WTC11 (cell line): ENCODE results near the gene MRPL44. TPM values are rescaled to one million over a fixed set of nuclear protein-coding genes. Genes with fewer than 3 reads are reported as not detected.

Experiments
- ATAC-seq: fragments of 200-7000 bp; cut with Tn5 transposase; 2 replicates; pipeline ENCODE4 v1.10.0; 2021; ENCODE audit warnings: mild to moderate bottlenecking, moderate library complexity
- CTCF ChIA-PET: fragments of 300-600 bp; sonication (Branson Sonifier 250); formaldehyde crosslinking; loops from one replicate; lab custom pipeline; 2021; ENCODE audit warnings: antibody characterized with exemption; lab: Charles Lee
- POLR2A ChIA-PET: fragments of 350-600 bp; sonication (Branson Sonifier 250); formaldehyde crosslinking; loops from one replicate; lab custom pipeline; 2021; ENCODE audit warnings: antibody characterized with exemption; lab: Charles Lee
- DNase-seq: peaks from one replicate; pipeline ENCODE4 v3.0.0; 2021; ENCODE audit warnings: low spot score
- H3K27ac Mint-ChIP-seq: 2 replicates; pipeline ENCODE4 v1.8.0; 2021; ENCODE audit warnings: mixed read lengths
- H3K27me3 Mint-ChIP-seq: 2 replicates; pipeline ENCODE4 v1.8.0; 2021; ENCODE audit warnings: low read depth, mild to moderate bottlenecking, moderate library complexity, mixed read lengths
- H3K36me3 Mint-ChIP-seq: 2 replicates; pipeline ENCODE4 v1.8.0; 2021; ENCODE audit warnings: mixed read lengths
- H3K4me1 Mint-ChIP-seq: 2 replicates; pipeline ENCODE4 v1.8.0; 2022; ENCODE audit warnings: mixed read lengths
- H3K4me3 Mint-ChIP-seq: 2 replicates; pipeline ENCODE4 v1.8.0; 2021; ENCODE audit warnings: mild to moderate bottlenecking, moderate library complexity, mixed read lengths
- H3K9me3 Mint-ChIP-seq: 2 replicates; pipeline ENCODE4 v1.8.0; 2021; ENCODE audit warnings: mixed read lengths
- IRF2 ChIP-seq: sonication (generic); formaldehyde crosslinking; IDR thresholded peaks from 2 replicates; pipeline ENCODE4 v1.8.0; 2022; ENCODE audit warnings: low read depth, missing genetic modification reagents, borderline replicate concordance
- JAZF1 ChIP-seq: fragments of 250-450 bp; sonication (Bioruptor Pico); IDR thresholded peaks from 2 replicates; pipeline ENCODE4 v1.9.0; 2021; ENCODE audit warnings: moderate library complexity, mild to moderate bottlenecking, inconsistent platforms
- NFE2L1 ChIP-seq: sonication (generic); formaldehyde crosslinking; IDR thresholded peaks from 2 replicates; pipeline ENCODE4 v1.8.1; 2023; ENCODE audit warnings: missing genetic modification reagents
- SOX15 ChIP-seq: fragments of 250-450 bp; sonication (Bioruptor Pico); IDR thresholded peaks from 2 replicates; pipeline ENCODE4 v1.9.0; 2021; ENCODE audit warnings: mild to moderate bottlenecking
- TEAD4 ChIP-seq: sonication (generic); formaldehyde crosslinking; IDR thresholded peaks from 2 replicates; pipeline ENCODE4 v1.8.0; 2022; ENCODE audit warnings: mild to moderate bottlenecking, missing genetic modification reagents
- ZNF121 ChIP-seq: sonication (generic); formaldehyde crosslinking; IDR thresholded peaks from 2 replicates; pipeline ENCODE4 v1.8.0; 2023; ENCODE audit warnings: missing genetic modification reagents
- ZNF219 ChIP-seq: sonication (generic); formaldehyde crosslinking; IDR thresholded peaks from 2 replicates; pipeline ENCODE4 v1.8.0; 2023; ENCODE audit warnings: missing genetic modification reagents, mild to moderate bottlenecking, borderline replicate concordance
- ZNF416 ChIP-seq: fragments of 250-450 bp; sonication (Bioruptor Pico); IDR thresholded peaks from 2 replicates; pipeline ENCODE4 v1.9.0; 2021; ENCODE audit warnings: mild to moderate bottlenecking, inconsistent platforms
- total RNA-seq: library from RNA; stranded (reverse); gene quantifications from 3 replicates; pipeline ENCODE4 v1.2.3, GENCODE V29; 2021
- TF ChIP-seq, protein P1 (sequence below): sonication (generic); formaldehyde crosslinking; IDR thresholded peaks from 2 replicates; pipeline ENCODE4 v1.8.1; 2023; ENCODE audit warnings: mild to moderate bottlenecking, missing genetic modification reagents, moderate library complexity
- TF ChIP-seq, protein P2 (sequence below): fragments of 250-450 bp; sonication (Bioruptor Pico); IDR thresholded peaks from 2 replicates; pipeline ENCODE4 v1.9.0; 2021; ENCODE audit warnings: mild to moderate bottlenecking
- TF ChIP-seq, protein P3 (sequence below): sonication (generic); formaldehyde crosslinking; IDR thresholded peaks from 2 replicates; pipeline ENCODE4 v1.8.1; 2022; ENCODE audit warnings: missing genetic modification reagents, borderline replicate concordance
- TF ChIP-seq, protein P4 (sequence below): sonication (generic); formaldehyde crosslinking; IDR thresholded peaks from 2 replicates; pipeline ENCODE4 v1.8.0; 2022; ENCODE audit warnings: mild to moderate bottlenecking, missing genetic modification reagents
- TF ChIP-seq, protein P5 (sequence below): sonication (generic); formaldehyde crosslinking; conservative IDR thresholded peaks from 2 replicates; pipeline ENCODE4 v1.8.1; 2022; ENCODE audit warnings: mild to moderate bottlenecking, missing genetic modification reagents
- TF ChIP-seq, protein P6 (sequence below): sonication (generic); formaldehyde crosslinking; IDR thresholded peaks from 2 replicates; pipeline ENCODE4 v1.8.1; 2022; ENCODE audit warnings: low read depth, missing genetic modification reagents, borderline replicate concordance
- TF ChIP-seq, protein P7 (sequence below): sonication (generic); formaldehyde crosslinking; IDR thresholded peaks from 2 replicates; pipeline ENCODE4 v1.8.0; 2022; ENCODE audit warnings: mild to moderate bottlenecking, missing genetic modification reagents
- TF ChIP-seq, protein P8 (sequence below): sonication (generic); formaldehyde crosslinking; IDR thresholded peaks from 2 replicates; pipeline ENCODE4 v1.8.1; 2023; ENCODE audit warnings: mild to moderate bottlenecking, moderate library complexity, missing genetic modification reagents
- TF ChIP-seq, protein P9 (sequence below): sonication (generic); formaldehyde crosslinking; IDR thresholded peaks from 2 replicates; pipeline ENCODE4 v1.8.1; 2022; ENCODE audit warnings: mild to moderate bottlenecking, missing genetic modification reagents, moderate library complexity, borderline replicate concordance

The MRPL44 gene
- total RNA-seq, 1 experiment from 2014 or later, result 55.3 TPM

DNA sequence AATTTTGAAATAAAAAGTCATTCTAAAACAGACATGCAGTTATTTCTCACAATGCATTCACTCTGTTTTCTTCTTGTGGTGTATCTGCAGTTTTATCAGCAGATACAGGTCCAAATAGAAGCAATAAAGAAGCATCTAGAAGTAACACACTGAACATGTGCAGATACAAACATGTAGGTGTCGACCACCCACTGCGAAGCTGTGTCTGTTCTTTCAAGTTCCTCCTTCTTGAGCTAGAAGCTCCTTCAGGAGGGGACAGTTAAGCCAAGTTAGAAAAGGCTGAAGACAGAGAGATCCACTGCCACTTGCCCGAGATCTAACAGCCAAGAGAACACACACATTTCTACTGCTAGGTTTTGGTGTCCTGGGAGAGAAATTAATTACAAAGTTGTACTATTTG lies 42.2 kb upstream of the MRPL44 start:
- Mint-ChIP-seq H3K27me3 (no peaks in the 10 kb centered on the region), H3K4me3 (no peak overlapping the region), H3K9me3 (no peaks in the 10 kb centered on the region), H3K27ac (no peak overlapping the region)
- DNase-seq, result no peak
- TF ChIP-seq, protein P1, sequence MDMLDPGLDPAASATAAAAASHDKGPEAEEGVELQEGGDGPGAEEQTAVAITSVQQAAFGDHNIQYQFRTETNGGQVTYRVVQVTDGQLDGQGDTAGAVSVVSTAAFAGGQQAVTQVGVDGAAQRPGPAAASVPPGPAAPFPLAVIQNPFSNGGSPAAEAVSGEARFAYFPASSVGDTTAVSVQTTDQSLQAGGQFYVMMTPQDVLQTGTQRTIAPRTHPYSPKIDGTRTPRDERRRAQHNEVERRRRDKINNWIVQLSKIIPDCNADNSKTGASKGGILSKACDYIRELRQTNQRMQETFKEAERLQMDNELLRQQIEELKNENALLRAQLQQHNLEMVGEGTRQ (CRISPR knock-in tag), result no peak
- TF ChIP-seq, protein P2, sequence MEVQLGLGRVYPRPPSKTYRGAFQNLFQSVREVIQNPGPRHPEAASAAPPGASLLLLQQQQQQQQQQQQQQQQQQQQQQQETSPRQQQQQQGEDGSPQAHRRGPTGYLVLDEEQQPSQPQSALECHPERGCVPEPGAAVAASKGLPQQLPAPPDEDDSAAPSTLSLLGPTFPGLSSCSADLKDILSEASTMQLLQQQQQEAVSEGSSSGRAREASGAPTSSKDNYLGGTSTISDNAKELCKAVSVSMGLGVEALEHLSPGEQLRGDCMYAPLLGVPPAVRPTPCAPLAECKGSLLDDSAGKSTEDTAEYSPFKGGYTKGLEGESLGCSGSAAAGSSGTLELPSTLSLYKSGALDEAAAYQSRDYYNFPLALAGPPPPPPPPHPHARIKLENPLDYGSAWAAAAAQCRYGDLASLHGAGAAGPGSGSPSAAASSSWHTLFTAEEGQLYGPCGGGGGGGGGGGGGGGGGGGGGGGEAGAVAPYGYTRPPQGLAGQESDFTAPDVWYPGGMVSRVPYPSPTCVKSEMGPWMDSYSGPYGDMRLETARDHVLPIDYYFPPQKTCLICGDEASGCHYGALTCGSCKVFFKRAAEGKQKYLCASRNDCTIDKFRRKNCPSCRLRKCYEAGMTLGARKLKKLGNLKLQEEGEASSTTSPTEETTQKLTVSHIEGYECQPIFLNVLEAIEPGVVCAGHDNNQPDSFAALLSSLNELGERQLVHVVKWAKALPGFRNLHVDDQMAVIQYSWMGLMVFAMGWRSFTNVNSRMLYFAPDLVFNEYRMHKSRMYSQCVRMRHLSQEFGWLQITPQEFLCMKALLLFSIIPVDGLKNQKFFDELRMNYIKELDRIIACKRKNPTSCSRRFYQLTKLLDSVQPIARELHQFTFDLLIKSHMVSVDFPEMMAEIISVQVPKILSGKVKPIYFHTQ, result no peak
- TF ChIP-seq ZNF121 (CRISPR knock-in tag), result no peak
- TF ChIP-seq TEAD4 (CRISPR knock-in tag), result no peak
- TF ChIP-seq, protein P3, sequence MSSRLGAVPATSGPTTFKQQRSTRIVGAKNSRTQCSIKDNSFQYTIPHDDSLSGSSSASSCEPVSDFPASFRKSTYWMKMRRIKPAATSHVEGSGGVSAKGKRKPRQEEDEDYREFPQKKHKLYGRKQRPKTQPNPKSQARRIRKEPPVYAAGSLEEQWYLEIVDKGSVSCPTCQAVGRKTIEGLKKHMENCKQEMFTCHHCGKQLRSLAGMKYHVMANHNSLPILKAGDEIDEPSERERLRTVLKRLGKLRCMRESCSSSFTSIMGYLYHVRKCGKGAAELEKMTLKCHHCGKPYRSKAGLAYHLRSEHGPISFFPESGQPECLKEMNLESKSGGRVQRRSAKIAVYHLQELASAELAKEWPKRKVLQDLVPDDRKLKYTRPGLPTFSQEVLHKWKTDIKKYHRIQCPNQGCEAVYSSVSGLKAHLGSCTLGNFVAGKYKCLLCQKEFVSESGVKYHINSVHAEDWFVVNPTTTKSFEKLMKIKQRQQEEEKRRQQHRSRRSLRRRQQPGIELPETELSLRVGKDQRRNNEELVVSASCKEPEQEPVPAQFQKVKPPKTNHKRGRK (CRISPR knock-in tag), result no peak
- TF ChIP-seq, protein P4, sequence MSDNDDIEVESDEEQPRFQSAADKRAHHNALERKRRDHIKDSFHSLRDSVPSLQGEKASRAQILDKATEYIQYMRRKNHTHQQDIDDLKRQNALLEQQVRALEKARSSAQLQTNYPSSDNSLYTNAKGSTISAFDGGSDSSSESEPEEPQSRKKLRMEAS, result no peak
- TF ChIP-seq, all 79 proteins: peak for 0
- ATAC-seq, result no peak
- CTCF ChIA-PET, result interaction anchor here (0.8 kb wide), 1 partner anchor 8 kb away, joined by 3 read pairs; no protein-coding TSS in a partner anchor
- H3K36me3 Mint-ChIP-seq, result peaks cover 20% of the 10 kb centered on the region
- POLR2A ChIA-PET, result interaction anchor here (0.6 kb wide), 1 partner anchor 76 kb away, joined by 3 read pairs; no protein-coding TSS in a partner anchor
- peaks cover 8% of the 10 kb centered on the region for H3K4me1 Mint-ChIP-seq

DNA sequence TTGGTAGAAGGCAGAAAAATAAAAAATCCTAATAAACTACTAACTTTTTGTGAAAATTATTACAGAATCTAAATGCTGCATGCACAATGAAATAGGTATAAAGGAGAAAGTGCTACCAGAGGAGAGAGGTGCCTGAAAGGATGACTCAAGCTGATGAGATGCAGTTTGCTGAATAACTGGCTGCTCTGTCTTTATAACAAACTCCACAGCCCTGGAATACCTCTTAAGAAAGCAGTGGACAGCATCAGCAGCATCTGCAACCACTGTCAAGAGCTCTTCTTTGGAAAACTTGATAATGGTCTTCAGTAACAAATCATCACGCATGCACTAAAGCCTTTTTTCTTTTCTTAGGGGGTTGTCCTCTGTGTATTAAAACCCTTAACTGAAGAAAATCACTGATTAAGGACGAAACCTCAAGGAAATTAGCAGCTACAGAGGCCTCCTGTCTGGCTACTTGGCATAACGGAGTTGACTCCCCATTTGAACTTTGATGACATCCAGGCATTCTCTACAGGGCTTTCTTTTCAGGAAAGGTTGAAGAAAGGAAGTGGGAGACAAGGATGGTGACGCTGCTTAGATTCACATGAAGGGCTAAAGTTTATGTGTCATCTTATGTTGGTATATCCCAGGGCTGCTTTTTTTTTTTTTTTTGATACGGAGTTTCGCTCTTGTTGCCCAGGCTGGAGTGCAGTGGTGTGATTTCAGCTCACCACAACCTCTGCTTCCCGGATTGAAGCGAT lies 40.9 kb upstream of the MRPL44 start:
- Mint-ChIP-seq H3K9me3 (no peaks in the 10 kb centered on the region), H3K4me3 (no peak overlapping the region), H3K27me3 (no peaks in the 10 kb centered on the region), H3K4me1 (peaks cover 3% of the 10 kb centered on the region), H3K36me3 (peaks cover 20% of the 10 kb centered on the region), H3K27ac (peak overlapping the region; percentile 53; the same call in 1 of the 2 replicates)
- ATAC-seq, result no peak
- no peak for DNase-seq
- ChIA-PET POLR2A (no interaction called here), CTCF (no interaction called here)
- TF ChIP-seq, protein P5, sequence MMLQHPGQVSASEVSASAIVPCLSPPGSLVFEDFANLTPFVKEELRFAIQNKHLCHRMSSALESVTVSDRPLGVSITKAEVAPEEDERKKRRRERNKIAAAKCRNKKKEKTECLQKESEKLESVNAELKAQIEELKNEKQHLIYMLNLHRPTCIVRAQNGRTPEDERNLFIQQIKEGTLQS (CRISPR knock-in tag), result no peak
- TF ChIP-seq NFE2L1 (CRISPR knock-in tag), result no peak

DNA sequence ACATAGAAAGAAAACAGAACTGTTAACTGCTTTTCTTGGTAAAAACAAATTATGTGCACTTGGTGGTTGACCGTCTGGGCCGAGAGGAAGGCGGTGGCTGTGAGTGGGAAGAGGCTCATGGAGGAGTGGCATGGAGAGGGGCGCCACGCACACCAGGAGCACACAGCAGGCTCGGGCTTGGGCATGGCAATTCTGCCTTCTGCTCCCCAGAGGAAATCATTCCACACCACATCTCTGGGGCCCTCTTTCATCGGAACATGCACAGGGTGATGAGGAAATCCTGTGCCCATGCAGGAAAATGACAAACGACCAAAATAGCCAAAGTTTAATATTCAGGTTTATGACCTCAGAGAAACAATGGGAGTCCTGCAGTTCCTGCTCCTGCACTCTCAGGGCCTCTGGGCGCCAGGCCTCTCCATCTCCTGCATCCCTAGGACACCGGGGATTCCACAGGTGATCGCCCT lies 38.6 kb upstream of the MRPL44 start:
- H3K36me3 Mint-ChIP-seq, result peaks cover 20% of the 10 kb centered on the region
- ChIA-PET CTCF (no interaction called here), POLR2A (no interaction called here)
- H3K27ac Mint-ChIP-seq, result no peak overlapping the region
- ATAC-seq (no peak), DNase-seq (no peak)
- H3K4me3 Mint-ChIP-seq, result no peak overlapping the region
- H3K9me3 Mint-ChIP-seq, result peaks cover under 1% of the 10 kb centered on the region; the same call in 1 of the 2 replicates
- H3K27me3 Mint-ChIP-seq, result no peaks in the 10 kb centered on the region
- peaks cover 5% of the 10 kb centered on the region for H3K4me1 Mint-ChIP-seq
- TF ChIP-seq IRF2, result no peak
- TF ChIP-seq, protein P6, sequence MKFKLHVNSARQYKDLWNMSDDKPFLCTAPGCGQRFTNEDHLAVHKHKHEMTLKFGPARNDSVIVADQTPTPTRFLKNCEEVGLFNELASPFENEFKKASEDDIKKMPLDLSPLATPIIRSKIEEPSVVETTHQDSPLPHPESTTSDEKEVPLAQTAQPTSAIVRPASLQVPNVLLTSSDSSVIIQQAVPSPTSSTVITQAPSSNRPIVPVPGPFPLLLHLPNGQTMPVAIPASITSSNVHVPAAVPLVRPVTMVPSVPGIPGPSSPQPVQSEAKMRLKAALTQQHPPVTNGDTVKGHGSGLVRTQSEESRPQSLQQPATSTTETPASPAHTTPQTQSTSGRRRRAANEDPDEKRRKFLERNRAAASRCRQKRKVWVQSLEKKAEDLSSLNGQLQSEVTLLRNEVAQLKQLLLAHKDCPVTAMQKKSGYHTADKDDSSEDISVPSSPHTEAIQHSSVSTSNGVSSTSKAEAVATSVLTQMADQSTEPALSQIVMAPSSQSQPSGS (CRISPR knock-in tag), result no peak
- no peak for TF ChIP-seq JAZF1 (CRISPR knock-in tag)
- no peak for TF ChIP-seq ZNF121 (CRISPR knock-in tag)
- TF ChIP-seq, protein P7, sequence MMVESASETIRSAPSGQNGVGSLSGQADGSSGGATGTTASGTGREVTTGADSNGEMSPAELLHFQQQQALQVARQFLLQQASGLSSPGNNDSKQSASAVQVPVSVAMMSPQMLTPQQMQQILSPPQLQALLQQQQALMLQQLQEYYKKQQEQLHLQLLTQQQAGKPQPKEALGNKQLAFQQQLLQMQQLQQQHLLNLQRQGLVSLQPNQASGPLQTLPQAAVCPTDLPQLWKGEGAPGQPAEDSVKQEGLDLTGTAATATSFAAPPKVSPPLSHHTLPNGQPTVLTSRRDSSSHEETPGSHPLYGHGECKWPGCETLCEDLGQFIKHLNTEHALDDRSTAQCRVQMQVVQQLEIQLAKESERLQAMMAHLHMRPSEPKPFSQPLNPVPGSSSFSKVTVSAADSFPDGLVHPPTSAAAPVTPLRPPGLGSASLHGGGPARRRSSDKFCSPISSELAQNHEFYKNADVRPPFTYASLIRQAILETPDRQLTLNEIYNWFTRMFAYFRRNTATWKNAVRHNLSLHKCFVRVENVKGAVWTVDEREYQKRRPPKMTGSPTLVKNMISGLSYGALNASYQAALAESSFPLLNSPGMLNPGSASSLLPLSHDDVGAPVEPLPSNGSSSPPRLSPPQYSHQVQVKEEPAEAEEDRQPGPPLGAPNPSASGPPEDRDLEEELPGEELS (CRISPR knock-in tag), result no peak
- TF ChIP-seq SOX15 (CRISPR knock-in tag), result no peak
- TF ChIP-seq, protein P8, sequence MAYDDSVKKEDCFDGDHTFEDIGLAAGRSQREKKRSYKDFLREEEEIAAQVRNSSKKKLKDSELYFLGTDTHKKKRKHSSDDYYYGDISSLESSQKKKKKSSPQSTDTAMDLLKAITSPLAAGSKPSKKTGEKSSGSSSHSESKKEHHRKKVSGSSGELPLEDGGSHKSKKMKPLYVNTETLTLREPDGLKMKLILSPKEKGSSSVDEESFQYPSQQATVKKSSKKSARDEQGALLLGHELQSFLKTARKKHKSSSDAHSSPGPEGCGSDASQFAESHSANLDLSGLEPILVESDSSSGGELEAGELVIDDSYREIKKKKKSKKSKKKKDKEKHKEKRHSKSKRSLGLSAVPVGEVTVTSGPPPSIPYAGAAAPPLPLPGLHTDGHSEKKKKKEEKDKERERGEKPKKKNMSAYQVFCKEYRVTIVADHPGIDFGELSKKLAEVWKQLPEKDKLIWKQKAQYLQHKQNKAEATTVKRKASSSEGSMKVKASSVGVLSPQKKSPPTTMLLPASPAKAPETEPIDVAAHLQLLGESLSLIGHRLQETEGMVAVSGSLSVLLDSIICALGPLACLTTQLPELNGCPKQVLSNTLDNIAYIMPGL, result no peak
- TF ChIP-seq, protein P9, sequence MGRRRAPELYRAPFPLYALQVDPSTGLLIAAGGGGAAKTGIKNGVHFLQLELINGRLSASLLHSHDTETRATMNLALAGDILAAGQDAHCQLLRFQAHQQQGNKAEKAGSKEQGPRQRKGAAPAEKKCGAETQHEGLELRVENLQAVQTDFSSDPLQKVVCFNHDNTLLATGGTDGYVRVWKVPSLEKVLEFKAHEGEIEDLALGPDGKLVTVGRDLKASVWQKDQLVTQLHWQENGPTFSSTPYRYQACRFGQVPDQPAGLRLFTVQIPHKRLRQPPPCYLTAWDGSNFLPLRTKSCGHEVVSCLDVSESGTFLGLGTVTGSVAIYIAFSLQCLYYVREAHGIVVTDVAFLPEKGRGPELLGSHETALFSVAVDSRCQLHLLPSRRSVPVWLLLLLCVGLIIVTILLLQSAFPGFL (CRISPR knock-in tag), result no peak
- no peak for TF ChIP-seq ZNF219
- TF ChIP-seq ZNF416 (CRISPR knock-in tag), result no peak
